Neural crest cell (in vitro differentiated cells): ENCODE data around the gene WDR6. TPM values are rescaled to one million over a fixed set of nuclear protein-coding genes. Genes with fewer than 3 reads are reported as not detected.

ENCODE experiments used
- DNase-seq: peaks from one replicate; pipeline ENCODE4 v3.0.0; 2021; ENCODE audit warnings: low read depth, mixed read lengths, low spot score
- H3K27ac Mint-ChIP-seq: one replicate; pipeline ENCODE4 v1.8.0; 2021; ENCODE audit warnings: mild to moderate bottlenecking, mixed read lengths; ENCODE audit not compliant: unreplicated experiment
- H3K27me3 Mint-ChIP-seq: 2 replicates; pipeline ENCODE4 v1.8.0; 2021; ENCODE audit warnings: low read depth, mild to moderate bottlenecking, mixed read lengths
- H3K36me3 Mint-ChIP-seq: 2 replicates; pipeline ENCODE4 v1.8.0; 2021; ENCODE audit warnings: low read depth, mild to moderate bottlenecking, mixed read lengths
- H3K4me1 Mint-ChIP-seq: 2 replicates; pipeline ENCODE4 v1.8.0; 2021; ENCODE audit warnings: mixed read lengths
- H3K4me3 Mint-ChIP-seq: one replicate; pipeline ENCODE4 v1.8.0; 2021; ENCODE audit warnings: mild to moderate bottlenecking, mixed read lengths
- H3K9me3 Mint-ChIP-seq: 2 replicates; pipeline ENCODE4 v1.8.0; 2021; ENCODE audit warnings: mixed read lengths
- total RNA-seq: library from RNA; stranded (reverse); gene quantifications from 2 replicates; pipeline ENCODE4 v1.2.1, GENCODE V29; 2021
- TF ChIP-seq, protein P1 (sequence below): fragments of 200-600 bp; sonication (generic); conservative IDR thresholded peaks from 2 replicates; pipeline ENCODE4 v1.5.0; 2021; ENCODE audit warnings: antibody characterized with exemption, mild to moderate bottlenecking

WDR6 gene
- total RNA-seq, 1 donor from 2014 or later, result 294 TPM

DNA sequence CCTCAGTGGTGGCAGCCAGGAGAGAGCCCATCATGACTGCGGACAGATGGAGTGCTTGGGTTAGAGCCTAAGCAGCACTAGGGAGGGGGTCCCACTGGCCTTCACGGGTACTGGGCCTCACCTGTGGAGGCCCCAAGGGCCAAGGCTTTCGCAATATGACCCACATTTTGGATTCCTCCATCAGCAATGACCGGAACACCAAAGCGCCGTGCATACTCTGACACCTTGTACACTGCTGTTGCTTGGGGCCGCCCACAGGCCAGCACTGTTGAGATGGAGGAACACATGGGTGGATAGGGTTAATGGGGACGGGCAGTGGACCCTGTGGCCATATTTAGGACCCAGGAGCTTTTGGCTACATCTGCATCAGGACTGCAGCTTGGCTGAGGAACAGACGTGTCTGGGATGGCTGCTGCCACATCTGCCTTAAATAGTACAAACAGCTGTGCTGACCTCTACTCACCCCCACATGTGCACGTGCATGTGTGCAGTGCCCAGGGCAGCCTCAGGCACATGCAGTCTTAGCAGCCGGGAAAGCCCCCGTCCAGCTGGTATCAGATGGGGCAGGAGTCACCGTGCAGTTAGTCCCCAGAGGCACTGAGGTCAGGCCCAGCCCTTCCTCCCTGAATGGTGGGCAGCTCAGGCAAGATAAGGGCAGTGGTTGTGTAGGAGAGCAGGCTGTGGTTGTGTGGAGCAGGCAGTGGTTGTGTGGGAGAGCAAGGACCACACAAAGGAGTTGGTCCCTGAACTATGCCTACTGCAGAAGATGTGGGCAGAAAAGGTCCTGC, 18.0 kb downstream of the WDR6 start:
- TF ChIP-seq, protein P1, sequence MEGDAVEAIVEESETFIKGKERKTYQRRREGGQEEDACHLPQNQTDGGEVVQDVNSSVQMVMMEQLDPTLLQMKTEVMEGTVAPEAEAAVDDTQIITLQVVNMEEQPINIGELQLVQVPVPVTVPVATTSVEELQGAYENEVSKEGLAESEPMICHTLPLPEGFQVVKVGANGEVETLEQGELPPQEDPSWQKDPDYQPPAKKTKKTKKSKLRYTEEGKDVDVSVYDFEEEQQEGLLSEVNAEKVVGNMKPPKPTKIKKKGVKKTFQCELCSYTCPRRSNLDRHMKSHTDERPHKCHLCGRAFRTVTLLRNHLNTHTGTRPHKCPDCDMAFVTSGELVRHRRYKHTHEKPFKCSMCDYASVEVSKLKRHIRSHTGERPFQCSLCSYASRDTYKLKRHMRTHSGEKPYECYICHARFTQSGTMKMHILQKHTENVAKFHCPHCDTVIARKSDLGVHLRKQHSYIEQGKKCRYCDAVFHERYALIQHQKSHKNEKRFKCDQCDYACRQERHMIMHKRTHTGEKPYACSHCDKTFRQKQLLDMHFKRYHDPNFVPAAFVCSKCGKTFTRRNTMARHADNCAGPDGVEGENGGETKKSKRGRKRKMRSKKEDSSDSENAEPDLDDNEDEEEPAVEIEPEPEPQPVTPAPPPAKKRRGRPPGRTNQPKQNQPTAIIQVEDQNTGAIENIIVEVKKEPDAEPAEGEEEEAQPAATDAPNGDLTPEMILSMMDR, result no peak
- no peaks in the 10 kb centered on the region for H3K9me3 Mint-ChIP-seq
- H3K4me3 Mint-ChIP-seq, result peak overlapping the region; percentile 96

DNA sequence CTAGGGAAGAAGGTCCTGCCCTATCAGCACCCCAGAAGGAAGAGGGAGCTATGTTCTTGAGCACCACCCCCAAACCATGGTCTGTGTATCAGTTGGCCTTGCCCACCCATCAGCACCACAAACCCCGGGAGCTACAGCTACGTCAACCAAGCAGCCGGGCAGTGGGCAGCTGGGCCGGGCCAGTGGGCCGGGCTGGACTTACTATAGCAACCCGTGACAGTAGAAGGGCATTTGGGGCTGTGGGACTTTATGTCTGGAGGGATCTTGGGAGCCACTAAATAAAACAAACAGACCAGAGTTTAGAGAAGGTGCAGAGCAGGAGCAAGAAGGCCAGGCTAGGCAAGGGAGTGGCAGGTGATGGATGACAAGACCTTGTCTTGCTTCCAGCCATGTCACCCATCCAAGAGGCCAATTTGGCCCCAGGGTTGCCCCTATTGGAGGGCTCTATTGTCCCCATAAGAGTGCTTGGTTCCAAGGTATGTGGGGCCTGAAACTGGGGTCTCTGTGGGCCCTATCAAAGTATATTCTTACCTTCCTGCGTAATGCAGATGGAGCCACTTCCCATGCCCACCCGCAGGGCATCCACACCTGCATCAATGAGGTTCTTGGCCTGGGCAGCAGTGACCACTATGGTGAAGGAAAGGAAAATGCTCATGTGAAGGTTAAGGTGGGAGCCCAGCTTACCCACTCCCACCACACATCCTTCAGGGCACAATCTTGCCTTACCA, 18.8 kb downstream of the WDR6 start:
- no peak for DNase-seq
- Mint-ChIP-seq H3K9me3 (no peaks in the 10 kb centered on the region), H3K27ac (no peak overlapping the region), H3K4me3 (peak overlapping the region; percentile 96), H3K27me3 (peaks cover 10% of the 10 kb centered on the region), H3K36me3 (peaks cover 32% of the 10 kb centered on the region), H3K4me1 (peaks cover 40% of the 10 kb centered on the region)
- TF ChIP-seq, protein P1, result no peak

More for the DNA sequence above, 18.0 kb downstream of the WDR6 start:
- DNase-seq, result no peak
- H3K4me1 Mint-ChIP-seq, result peaks cover 42% of the 10 kb centered on the region
- H3K36me3 Mint-ChIP-seq, result peaks cover 32% of the 10 kb centered on the region
- H3K27me3 Mint-ChIP-seq, result peaks cover 10% of the 10 kb centered on the region
- no peak overlapping the region for H3K27ac Mint-ChIP-seq

DNA sequence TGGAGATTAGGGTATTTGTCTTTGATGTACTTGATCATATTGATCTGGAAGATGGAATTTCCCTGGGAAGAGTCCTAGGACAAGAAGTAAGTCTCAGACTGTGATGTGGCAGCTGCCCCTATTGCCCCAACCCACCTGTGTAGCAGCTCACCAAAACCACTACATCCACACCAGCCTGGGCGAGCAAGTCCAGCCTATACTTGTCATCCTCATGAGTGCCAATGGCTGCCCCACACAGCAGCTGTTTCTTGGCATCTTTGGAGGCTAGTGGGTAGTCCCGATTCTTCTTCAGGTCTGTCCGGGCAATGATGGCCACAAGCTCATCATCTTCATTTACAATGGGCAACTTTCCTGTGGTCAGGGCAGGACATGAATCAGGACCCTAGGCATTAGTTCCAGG, 19.3 kb downstream of the WDR6 start:
- Mint-ChIP-seq H3K27me3 (peaks cover 7% of the 10 kb centered on the region), H3K4me3 (peak overlapping the region; percentile 96), H3K36me3 (peaks cover 29% of the 10 kb centered on the region), H3K27ac (no peak overlapping the region), H3K4me1 (peaks cover 36% of the 10 kb centered on the region), H3K9me3 (no peaks in the 10 kb centered on the region)
- DNase-seq, result no peak
- TF ChIP-seq, protein P1, result no peak

DNA sequence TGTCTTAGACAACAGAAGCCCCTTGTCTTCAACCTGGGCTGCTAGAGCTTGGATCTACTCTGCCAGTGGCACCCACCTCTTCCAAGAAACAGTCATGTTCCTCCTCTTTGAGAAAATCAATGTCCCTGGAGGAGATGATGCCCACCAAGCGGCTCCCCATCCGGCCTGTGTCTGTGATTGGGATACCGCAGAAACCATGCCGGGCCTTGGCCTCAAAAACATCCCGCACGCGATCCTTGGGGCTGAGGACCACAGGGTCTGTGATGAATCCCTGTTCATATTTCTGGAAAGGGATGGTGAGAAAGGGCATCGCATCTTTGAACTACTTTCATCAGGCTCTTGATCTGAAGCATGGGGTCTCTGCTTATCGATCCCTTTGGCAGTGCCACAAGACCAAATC, 20.4 kb downstream of the WDR6 start:
- no peak overlapping the region for H3K27ac Mint-ChIP-seq
- peaks cover 7% of the 10 kb centered on the region for H3K27me3 Mint-ChIP-seq
- peaks cover 32% of the 10 kb centered on the region for H3K36me3 Mint-ChIP-seq
- no peaks in the 10 kb centered on the region for H3K9me3 Mint-ChIP-seq
- peak overlapping the region; percentile 96 for H3K4me3 Mint-ChIP-seq
- TF ChIP-seq, protein P1, result no peak
- H3K4me1 Mint-ChIP-seq, result peaks cover 34% of the 10 kb centered on the region
- no peak for DNase-seq

DNA sequence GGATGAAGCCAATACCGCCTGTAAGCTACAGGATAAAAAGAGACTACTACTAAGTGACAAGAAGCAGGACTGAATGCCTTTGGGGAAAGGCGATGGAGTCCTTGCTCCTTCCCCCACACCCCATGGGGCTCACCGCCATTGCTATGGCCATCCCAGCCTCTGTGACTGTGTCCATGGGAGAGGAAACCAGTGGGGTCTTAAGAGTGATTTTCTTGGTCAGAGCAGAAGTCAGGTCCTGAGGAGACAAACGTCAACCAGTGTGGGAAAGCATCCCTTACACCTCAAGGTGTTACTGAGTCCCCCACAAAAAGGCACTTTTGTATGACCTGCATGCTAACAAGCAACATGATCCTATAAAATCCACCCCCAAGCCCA, 21.1 kb downstream of the WDR6 start:
- Mint-ChIP-seq H3K4me1 (peaks cover 27% of the 10 kb centered on the region), H3K27ac (peak overlapping the region; percentile 97), H3K4me3 (peak overlapping the region; percentile 96), H3K36me3 (peaks cover 32% of the 10 kb centered on the region), H3K9me3 (no peaks in the 10 kb centered on the region), H3K27me3 (peaks cover 7% of the 10 kb centered on the region)
- TF ChIP-seq, protein P1, result no peak
- DNase-seq, result no peak
